GM13977 (cell line): ENCODE data around the gene PRR33.

Experiments used
- DNase-seq: peaks from one replicate; pipeline ENCODE4 v3.0.0; 2012; ENCODE audit warnings: low spot score
- CTCF ChIP-seq: IDR thresholded peaks from 2 replicates; pipeline ENCODE4 v1.5.1; 2012; ENCODE audit warnings: mild to moderate bottlenecking, control low read depth; ENCODE audit not compliant: insufficient read depth; ENCODE audit errors: extremely low read depth, missing control alignments
- in situ Hi-C: fragments of 300-500 bp; cut with MboI; formaldehyde crosslinking; loops from one replicate; pipeline ENCODE4 v1.12.0; 2022; ENCODE audit warnings: low sequenced_read_pairs, low pct_unique_long_range_greater_than_20kb, mixed read lengths, inconsistent platforms; ENCODE audit not compliant: unreplicated experiment

The PRR33 gene

GRCh38 chr11:1863352-1864216 lies 28.1 kb downstream of the PRR33 start:
- TF ChIP-seq CTCF: no peak
- in situ Hi-C loops: no loop called here
- no peak for DNase-seq

DNA sequence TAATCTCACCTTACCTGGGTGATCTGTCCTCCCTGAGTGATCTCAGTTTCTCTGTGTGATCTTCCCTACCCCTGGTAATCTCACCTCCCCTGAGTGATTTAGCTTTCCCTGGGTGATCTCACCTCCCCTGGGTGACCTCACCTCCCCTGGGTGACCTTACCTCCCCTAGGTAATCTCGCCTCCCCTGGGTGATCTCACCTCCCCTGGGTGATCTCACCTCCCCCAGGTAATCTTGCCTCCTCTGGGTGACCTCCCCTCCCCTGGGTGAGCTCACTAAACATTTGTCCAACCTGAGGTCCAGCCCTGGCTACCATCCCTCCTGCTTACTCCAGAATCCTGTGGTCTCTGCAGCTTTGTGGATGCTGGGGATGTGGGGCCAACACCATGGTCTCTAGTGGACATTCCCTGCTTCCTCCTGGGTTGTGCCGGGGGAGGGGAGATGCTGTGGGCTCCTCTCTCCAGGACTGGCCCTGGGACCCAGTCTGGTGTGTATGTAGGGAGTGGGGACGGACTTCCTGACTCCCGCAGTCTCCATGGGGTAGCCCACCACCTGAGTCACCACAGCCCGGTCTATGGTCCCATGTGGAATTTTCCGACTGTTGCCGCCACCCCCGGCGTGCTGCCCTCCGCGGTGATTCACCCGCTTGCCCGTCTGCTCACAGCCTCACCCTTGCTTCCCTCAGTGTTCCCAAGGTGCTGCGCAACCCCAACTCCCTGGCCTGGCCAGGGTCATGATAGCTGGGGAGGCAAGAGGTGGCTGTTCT lies 28.9 kb downstream of the PRR33 start:
- no peak for TF ChIP-seq CTCF
- in situ Hi-C loops: no loop called here
- no peak for DNase-seq

GRCh38 chr11:1861435-1862411 lies 30.0 kb downstream of the PRR33 start:
- DNase-seq: no peak
- TF ChIP-seq CTCF: no peak
- in situ Hi-C loops: no loop called here

- DNase-seq: no peak
- TF ChIP-seq CTCF: no peak
- in situ Hi-C loops: no loop called here
Observed at GRCh38 chr11:1860108-1860507, 31.6 kb downstream of the PRR33 start.

GRCh38 chr11:1859004-1859403 lies 32.7 kb downstream of the PRR33 start:
- in situ Hi-C loops: no loop called here
- no peak for TF ChIP-seq CTCF
- no peak for DNase-seq

- DNase-seq: no peak
- in situ Hi-C loops: no loop called here
- no peak for TF ChIP-seq CTCF
Observed at GRCh38 chr11:1858576-1858975, 33.1 kb downstream of the PRR33 start.
